Activated CD4-positive, alpha-beta memory T cell treated with anti-CD3 and anti-CD28 coated beads for 36 hours (primary cell): ENCODE results near the gene LENEP. TPM values are rescaled to one million over a fixed set of nuclear protein-coding genes. Genes with fewer than 3 reads are reported as not detected.
A peak's percentile ranks its signal among the peaks of the same experiment; 100 is the strongest.

Experiments
- CTCF ChIA-PET: fragments of 350-600 bp; sonication (Branson Sonifier 250); formaldehyde crosslinking; loops from one replicate; lab custom pipeline; 2021; ENCODE audit warnings: antibody characterized with exemption, inconsistent platforms; lab: Charles Lee
- POLR2A ChIA-PET: fragments of 350-600 bp; sonication (Branson Sonifier 250); formaldehyde crosslinking; loops from one replicate; lab custom pipeline; 2021; ENCODE audit warnings: antibody characterized with exemption; lab: Charles Lee
- DNase-seq: peaks from one replicate; pipeline ENCODE4 v3.0.0-alpha.2; 2020
- H3K27ac Mint-ChIP-seq: one replicate; pipeline ENCODE4 v1.8.0; 2021; ENCODE audit warnings: mixed read lengths
- H3K27me3 Mint-ChIP-seq: one replicate; pipeline ENCODE4 v1.8.0; 2021; ENCODE audit warnings: mixed read lengths
- H3K36me3 Mint-ChIP-seq: one replicate; pipeline ENCODE4 v1.8.0; 2021; ENCODE audit warnings: mixed read lengths
- H3K4me1 Mint-ChIP-seq: one replicate; pipeline ENCODE4 v1.8.0; 2021; ENCODE audit warnings: low read depth, mixed read lengths
- H3K4me3 Mint-ChIP-seq: one replicate; pipeline ENCODE4 v1.8.0; 2021; ENCODE audit warnings: mild to moderate bottlenecking, mixed read lengths
- H3K9me3 Mint-ChIP-seq: one replicate; pipeline ENCODE4 v1.8.0; 2021; ENCODE audit warnings: mixed read lengths
- intact Hi-C: fragments of 100-400 bp; cut with micrococcal nuclease; formaldehyde crosslinking; loops from one replicate; pipeline ENCODE4 v1.15.1; 2023
- total RNA-seq, 2 experiments: library from RNA; stranded (reverse); gene quantifications; one replicate each; pipeline ENCODE4 v1.2.3, GENCODE V29; 2021

The LENEP gene
- total RNA-seq, 2 experiments from 2014 or later: 0.36 to 0.56 TPM

- CTCF ChIA-PET: interaction anchor here (0.7 to 3.8 kb wide), 19 partner anchors 9 to 123 kb away, joined by 3 to 36 read pairs (median 7); partner anchors contain the start of genes ADAM15, CKS1B, PMVK and SHC1
- Mint-ChIP-seq H3K9me3 (no peaks in the 10 kb centered on the region), H3K4me1 (peaks cover 38% of the 10 kb centered on the region), H3K36me3 (peaks cover 23% of the 10 kb centered on the region), H3K4me3 (peak within 1 kb of the TSS; percentile 96), H3K27ac (peak within 1 kb of the TSS; percentile 92), H3K27me3 (no peaks in the 10 kb centered on the region)
- intact Hi-C loops: loop anchor here (1.0 kb wide), 2 partner anchors 13 to 56 kb away; partner anchors contain the start of gene CKS1B
- peak; percentile 88 for DNase-seq
- POLR2A ChIA-PET: interaction anchor here (0.6 to 2.7 kb wide), 12 partner anchors 10 to 56 kb away, joined by 3 to 15 read pairs (median 5); partner anchors contain the start of genes CKS1B, FLAD1, PMVK and SHC1
Measured at GRCh38 chr1:154961207-154962155, 31.9 kb upstream of the LENEP start, which contains the start of gene PYGO2. PYGO2 (minus strand) TSS chr1:154961782; CDS start chr1:154961576, 206 bp downstream.

DNA sequence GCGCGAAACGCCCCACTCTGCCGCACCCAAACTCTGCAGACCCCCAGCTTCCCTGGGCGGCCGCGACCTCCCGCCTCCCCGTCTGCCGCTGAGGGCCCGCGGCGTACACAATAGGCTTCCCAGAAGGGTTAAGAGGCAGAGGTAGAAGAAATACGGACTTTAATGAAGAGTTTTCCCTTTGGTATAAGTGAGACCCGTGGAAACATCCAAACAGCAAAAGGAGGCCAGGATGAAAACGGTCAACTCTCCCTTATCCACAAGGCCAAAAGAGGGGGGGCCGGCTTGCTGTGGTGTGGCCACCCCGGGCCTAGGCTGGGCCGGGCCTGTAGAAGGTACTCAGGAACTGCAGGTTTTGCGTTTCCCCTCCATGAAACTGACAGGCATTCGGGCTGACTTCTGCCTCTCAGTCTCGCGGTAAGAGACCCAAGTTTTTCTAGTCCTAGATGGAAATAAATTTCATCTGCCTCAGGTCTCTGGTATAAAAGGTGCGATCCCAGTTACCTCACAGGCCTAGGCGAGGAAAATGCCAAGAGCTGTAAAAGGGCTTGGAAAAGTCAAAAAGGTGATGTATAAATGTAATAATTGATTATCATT lies 31.1 kb upstream of the LENEP start:
- H3K4me3 Mint-ChIP-seq: peak overlapping the region; percentile 87
- POLR2A ChIA-PET: interaction anchor here (1.1 to 2.7 kb wide), 5 partner anchors 11 to 37 kb away, joined by 3 to 15 read pairs (median 8); partner anchors contain the start of genes CKS1B and PMVK
- H3K9me3 Mint-ChIP-seq: no peaks in the 10 kb centered on the region
- peaks cover 31% of the 10 kb centered on the region for H3K4me1 Mint-ChIP-seq
- CTCF ChIA-PET: interaction anchor here (1.4 to 3.8 kb wide), 11 partner anchors 10 to 55 kb away, joined by 5 to 36 read pairs (median 13); partner anchors contain the start of genes CKS1B, PMVK and SHC1
- peaks cover 23% of the 10 kb centered on the region for H3K36me3 Mint-ChIP-seq
- intact Hi-C loops: loop anchor here (1.0 kb wide), 1 partner anchor 55 kb away; no protein-coding TSS in a partner anchor
- H3K27me3 Mint-ChIP-seq: no peaks in the 10 kb centered on the region
- peak overlapping the region; percentile 90 for H3K27ac Mint-ChIP-seq
- no peak for DNase-seq

- CTCF ChIA-PET: interaction anchor here (2.1 to 3.8 kb wide), 5 partner anchors 9 to 55 kb away, joined by 5 to 36 read pairs (median 35); partner anchors contain the start of genes CKS1B and SHC1
Measured at GRCh38 chr1:154962795-154963330, 30.5 kb upstream of the LENEP start.

DNA sequence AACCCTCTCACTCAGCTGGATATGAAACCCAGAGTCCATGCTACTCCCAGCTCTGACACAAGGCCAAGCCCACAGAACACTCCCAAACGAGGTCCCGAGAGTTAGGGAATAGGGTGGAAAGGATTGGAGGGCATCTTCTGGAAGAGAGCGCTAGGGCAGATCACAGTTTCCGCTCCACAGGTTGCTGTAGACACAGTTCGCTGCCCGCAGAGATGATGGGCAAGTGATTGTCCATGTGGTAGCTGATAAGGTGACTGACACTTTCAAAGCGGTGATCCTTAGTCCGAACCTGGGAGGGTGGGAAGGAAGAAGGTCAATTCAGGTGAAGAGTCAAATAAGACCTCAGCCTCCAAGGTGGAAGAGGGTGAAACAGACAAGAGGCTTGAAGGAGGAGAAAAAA lies 29.7 kb upstream of the LENEP start:
- peaks cover 24% of the 10 kb centered on the region for H3K36me3 Mint-ChIP-seq
- intact Hi-C loops: no loop called here

More at GRCh38 chr1:154962795-154963330, 30.5 kb upstream of the LENEP start:
- peaks cover 23% of the 10 kb centered on the region for H3K36me3 Mint-ChIP-seq
- H3K4me1 Mint-ChIP-seq: peaks cover 28% of the 10 kb centered on the region
- peak overlapping the region; percentile 87 for H3K4me3 Mint-ChIP-seq
- no peaks in the 10 kb centered on the region for H3K27me3 Mint-ChIP-seq
- intact Hi-C loops: loop anchor here (1.0 kb wide), 1 partner anchor 54 kb away; no protein-coding TSS in a partner anchor
- H3K27ac Mint-ChIP-seq: peak overlapping the region; percentile 90
- POLR2A ChIA-PET: interaction anchor here (1.1 to 2.7 kb wide), 2 partner anchors 11 to 26 kb away, joined by 3 to 13 read pairs; partner anchors contain the start of gene PMVK
- H3K9me3 Mint-ChIP-seq: no peaks in the 10 kb centered on the region
- DNase-seq: no peak

GRCh38 chr1:154964359-154964758 lies 29.0 kb upstream of the LENEP start:
- Mint-ChIP-seq H3K9me3 (no peaks in the 10 kb centered on the region), H3K27ac (no peak overlapping the region), H3K27me3 (no peaks in the 10 kb centered on the region), H3K36me3 (peaks cover 23% of the 10 kb centered on the region), H3K4me3 (no peak overlapping the region), H3K4me1 (peaks cover 29% of the 10 kb centered on the region)
- ChIA-PET POLR2A (interaction anchor here (0.9 kb wide), 1 partner anchor 24 kb away, joined by 3 read pairs; no protein-coding TSS in a partner anchor), CTCF (interaction anchor here (0.7 to 4.6 kb wide), 5 partner anchors 10 to 95 kb away, joined by 3 to 17 read pairs (median 7); partner anchors contain the start of genes CKS1B and FLAD1)
- intact Hi-C loops: no loop called here
- no peak for DNase-seq

More for the DNA sequence above, 29.7 kb upstream of the LENEP start:
- ChIA-PET CTCF (interaction anchor here (1.2 to 4.6 kb wide), 4 partner anchors 10 to 54 kb away, joined by 3 to 17 read pairs (median 7); partner anchors contain the start of genes CKS1B and FLAD1), POLR2A (no interaction called here)
- H3K4me3 Mint-ChIP-seq: no peak overlapping the region
- peaks cover 24% of the 10 kb centered on the region for H3K4me1 Mint-ChIP-seq
- no peak for DNase-seq
- H3K27me3 Mint-ChIP-seq: no peaks in the 10 kb centered on the region
- peak overlapping the region; percentile 35 for H3K27ac Mint-ChIP-seq
- no peaks in the 10 kb centered on the region for H3K9me3 Mint-ChIP-seq

DNA sequence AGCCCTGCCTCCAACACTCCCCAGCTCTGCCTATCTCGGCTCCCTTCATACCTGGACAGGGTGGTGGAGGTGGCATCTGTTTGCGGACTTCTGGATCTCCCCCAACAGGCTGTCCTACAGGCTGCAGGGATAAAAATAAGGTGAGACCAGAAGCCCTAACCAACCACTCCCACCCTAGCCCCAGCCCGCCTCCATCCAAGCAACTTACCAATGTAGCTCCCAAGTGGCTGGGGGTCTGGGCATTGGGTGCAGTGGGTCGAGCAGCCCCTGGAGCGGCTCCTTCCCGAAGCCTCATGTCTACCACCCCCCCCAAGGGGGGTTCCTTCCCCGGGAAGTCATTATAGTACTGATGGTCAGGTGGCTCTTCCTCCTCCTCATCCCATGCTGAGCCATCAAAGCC lies 27.3 kb upstream of the LENEP start:
- Mint-ChIP-seq H3K36me3 (peaks cover 20% of the 10 kb centered on the region), H3K9me3 (no peaks in the 10 kb centered on the region), H3K4me3 (no peak overlapping the region), H3K27me3 (no peaks in the 10 kb centered on the region), H3K4me1 (peaks cover 32% of the 10 kb centered on the region), H3K27ac (peak overlapping the region; percentile 28)
- intact Hi-C loops: no loop called here
- DNase-seq: no peak
- ChIA-PET CTCF (interaction anchor here (1.3 to 4.6 kb wide), 2 partner anchors 33 to 206 kb away, joined by 4 to 17 read pairs; partner anchors contain the start of gene KRTCAP2), POLR2A (interaction anchor here (1.2 kb wide), 1 partner anchor 12 kb away, joined by 3 read pairs; no protein-coding TSS in a partner anchor)

GRCh38 chr1:154967331-154967950 lies 25.9 kb upstream of the LENEP start:
- CTCF ChIA-PET: interaction anchor here (1.2 to 4.6 kb wide), 3 partner anchors 15 to 50 kb away, joined by 3 to 17 read pairs (median 3); partner anchors contain the start of gene FLAD1
- no peak for DNase-seq
- intact Hi-C loops: no loop called here
- Mint-ChIP-seq H3K27me3 (no peaks in the 10 kb centered on the region), H3K4me1 (peaks cover 41% of the 10 kb centered on the region), H3K36me3 (peaks cover 16% of the 10 kb centered on the region), H3K9me3 (no peaks in the 10 kb centered on the region), H3K27ac (peak overlapping the region; percentile 23), H3K4me3 (no peak overlapping the region)
- POLR2A ChIA-PET: interaction anchor here (1.2 kb wide), 1 partner anchor 13 kb away, joined by 3 read pairs; no protein-coding TSS in a partner anchor

- ChIA-PET POLR2A (no interaction called here), CTCF (interaction anchor here (12.9 kb wide), 1 partner anchor 29 kb away, joined by 80 read pairs; no protein-coding TSS in a partner anchor)
- peak overlapping the region; percentile 28 for H3K27ac Mint-ChIP-seq
- H3K36me3 Mint-ChIP-seq: peaks cover 12% of the 10 kb centered on the region
- no peak for DNase-seq
- no peaks in the 10 kb centered on the region for H3K9me3 Mint-ChIP-seq
- H3K27me3 Mint-ChIP-seq: no peaks in the 10 kb centered on the region
- H3K4me1 Mint-ChIP-seq: peaks cover 34% of the 10 kb centered on the region
- no peak overlapping the region for H3K4me3 Mint-ChIP-seq
- intact Hi-C loops: no loop called here
Measured at GRCh38 chr1:154968731-154969130, 24.7 kb upstream of the LENEP start.

GRCh38 chr1:154969246-154969645 lies 24.1 kb upstream of the LENEP start:
- Mint-ChIP-seq H3K9me3 (no peaks in the 10 kb centered on the region), H3K27ac (peak overlapping the region; percentile 28), H3K4me1 (peaks cover 31% of the 10 kb centered on the region), H3K4me3 (no peak overlapping the region), H3K36me3 (peaks cover 9% of the 10 kb centered on the region), H3K27me3 (no peaks in the 10 kb centered on the region)
- intact Hi-C loops: no loop called here
- POLR2A ChIA-PET: no interaction called here
- CTCF ChIA-PET: interaction anchor here (0.9 to 12.9 kb wide), 3 partner anchors 25 to 92 kb away, joined by 3 to 80 read pairs (median 5); no protein-coding TSS in a partner anchor
- DNase-seq: no peak

DNA sequence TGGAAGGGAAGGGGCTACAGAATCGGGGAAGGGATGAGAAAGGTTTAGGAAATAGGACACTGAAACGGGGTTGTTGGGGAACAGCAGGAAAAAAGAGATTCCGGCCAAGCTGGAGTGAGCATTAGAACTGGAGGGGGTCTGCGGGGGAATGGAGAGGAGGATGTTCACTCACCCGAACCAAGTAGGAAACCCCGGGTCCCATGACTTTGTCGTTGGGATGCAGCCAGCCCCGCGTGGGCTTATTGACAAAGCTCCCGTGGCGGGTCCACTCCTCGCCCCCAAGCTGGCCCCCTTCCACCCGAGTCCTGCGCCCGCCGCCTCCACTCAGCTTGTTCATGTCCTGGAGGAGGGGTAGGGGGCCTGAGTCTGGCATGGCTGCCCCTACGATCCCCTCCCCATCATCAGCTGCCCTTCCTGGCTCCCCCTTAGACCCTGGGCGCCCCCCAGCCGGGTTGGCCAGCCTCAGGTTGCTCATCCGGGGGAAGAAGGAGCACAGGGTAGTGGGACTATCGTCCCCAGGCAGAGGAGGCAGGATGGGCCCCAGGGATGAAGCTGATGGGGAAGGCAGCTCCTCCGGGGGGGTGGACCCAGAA lies 23.4 kb upstream of the LENEP start:
- intact Hi-C loops: no loop called here
- ChIA-PET CTCF (interaction anchor here (0.6 to 12.9 kb wide), 9 partner anchors 8 to 92 kb away, joined by 3 to 80 read pairs (median 5); partner anchors contain the start of genes ADAM15, PBXIP1 and PYGO2), POLR2A (interaction anchor here (0.6 kb wide), 1 partner anchor 15 kb away, joined by 6 read pairs; no protein-coding TSS in a partner anchor)
- Mint-ChIP-seq H3K27ac (peak overlapping the region; percentile 28), H3K9me3 (no peaks in the 10 kb centered on the region), H3K4me3 (no peak overlapping the region), H3K36me3 (peaks cover 6% of the 10 kb centered on the region), H3K4me1 (peaks cover 31% of the 10 kb centered on the region), H3K27me3 (no peaks in the 10 kb centered on the region)
- no peak for DNase-seq
